Body of pancreas (tissue), 4 donors: ENCODE measurements around the gene TNFAIP8L2.
A peak's percentile ranks its signal among the peaks of the same experiment; 100 is the strongest.

Experiments used
- POLR2A ChIP-seq, 3 donors: fragments of 450-650 bp; IDR thresholded peaks; one replicate each; pipeline ENCODE4 v1.6.1; 2016; ENCODE audit warnings: antibody characterized with exemption in 3 of 3, mild to moderate bottlenecking in 2 of 3
- TF ChIP-seq, protein P1 (sequence below), 7 experiments: fragments of 450-650 bp in 4 of 7; fragments of 200-600 bp in 3 of 7; sonication (generic) in 3 of 7; IDR thresholded peaks; one replicate each; pipeline ENCODE4 v1.5.1; 2016 to 2019; ENCODE audit warnings: antibody characterized with exemption in 7 of 7

DNA sequence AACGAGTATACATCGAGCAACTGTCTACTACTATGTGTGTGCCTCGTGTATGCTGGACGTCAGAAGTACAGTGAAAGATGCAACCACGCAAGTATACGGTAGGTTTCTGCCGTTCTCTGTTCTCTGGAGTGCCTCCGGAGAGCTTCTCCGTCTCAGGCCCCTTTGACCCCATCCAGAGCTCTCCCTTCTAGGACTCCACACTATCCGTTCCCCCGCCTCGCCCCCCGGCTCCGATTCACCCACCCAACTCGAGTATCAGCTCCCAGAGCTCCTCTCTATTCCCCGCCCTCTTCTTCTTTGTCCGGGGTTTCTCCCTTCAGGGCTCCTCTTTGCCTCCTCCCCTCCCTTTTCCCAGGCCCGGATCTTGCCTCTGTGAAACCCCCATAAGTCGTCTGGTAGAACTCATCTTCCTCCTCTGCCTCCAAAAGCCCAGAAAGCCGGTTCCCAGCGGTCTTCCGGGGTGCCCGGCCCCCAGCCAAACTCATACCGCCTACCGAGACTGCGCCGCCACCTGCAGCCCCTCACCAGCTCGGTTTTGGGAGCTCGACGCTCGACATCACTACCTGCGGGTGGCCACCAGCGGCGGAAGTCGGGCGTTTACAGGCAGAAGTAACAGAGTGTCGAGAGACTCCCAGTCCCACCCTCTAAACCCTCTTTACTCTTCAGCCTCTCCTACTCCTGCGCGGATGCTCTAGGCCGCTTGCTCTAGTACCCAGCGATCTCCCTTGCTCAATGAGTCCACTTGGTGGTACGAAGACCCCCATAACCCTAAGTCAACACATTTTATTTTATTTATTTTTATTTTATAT is 33.4 kb downstream of the TNFAIP8L2 start, which contains the start of gene VPS72:
- TF ChIP-seq, protein P1, sequence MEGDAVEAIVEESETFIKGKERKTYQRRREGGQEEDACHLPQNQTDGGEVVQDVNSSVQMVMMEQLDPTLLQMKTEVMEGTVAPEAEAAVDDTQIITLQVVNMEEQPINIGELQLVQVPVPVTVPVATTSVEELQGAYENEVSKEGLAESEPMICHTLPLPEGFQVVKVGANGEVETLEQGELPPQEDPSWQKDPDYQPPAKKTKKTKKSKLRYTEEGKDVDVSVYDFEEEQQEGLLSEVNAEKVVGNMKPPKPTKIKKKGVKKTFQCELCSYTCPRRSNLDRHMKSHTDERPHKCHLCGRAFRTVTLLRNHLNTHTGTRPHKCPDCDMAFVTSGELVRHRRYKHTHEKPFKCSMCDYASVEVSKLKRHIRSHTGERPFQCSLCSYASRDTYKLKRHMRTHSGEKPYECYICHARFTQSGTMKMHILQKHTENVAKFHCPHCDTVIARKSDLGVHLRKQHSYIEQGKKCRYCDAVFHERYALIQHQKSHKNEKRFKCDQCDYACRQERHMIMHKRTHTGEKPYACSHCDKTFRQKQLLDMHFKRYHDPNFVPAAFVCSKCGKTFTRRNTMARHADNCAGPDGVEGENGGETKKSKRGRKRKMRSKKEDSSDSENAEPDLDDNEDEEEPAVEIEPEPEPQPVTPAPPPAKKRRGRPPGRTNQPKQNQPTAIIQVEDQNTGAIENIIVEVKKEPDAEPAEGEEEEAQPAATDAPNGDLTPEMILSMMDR (IDR thresholded peaks at IDR 0.05): peak in 4 of 7 experiments; percentile 35 to 47 (median 42)
- peak in 2 of 3 donors; percentile 66 to 70 for TF ChIP-seq POLR2A (IDR thresholded peaks at IDR 0.05)
